Stimulated activated CD4-positive, alpha-beta T cell treated with anti-CD3 and anti-CD28 coated beads, TNF-alpha, amount 100 ng/mL, for 4 hours (primary cell): ENCODE results near the gene WDR1.

Source experiments
- DNase-seq, 3 experiments: peaks; one replicate each; pipeline ENCODE4 v3.0.0-alpha.2; 2020; ENCODE audit warnings: low read depth in 3 of 3

The WDR1 gene

GRCh38 chr4:10072420-10073017 lies 44.1 kb downstream of the WDR1 start:
- DNase-seq = no peak

- DNase-seq = no peak
Observed at GRCh38 chr4:10069075-10069642, 47.4 kb downstream of the WDR1 start.

- DNase-seq = no peak
Observed at GRCh38 chr4:10066670-10067651, 49.6 kb downstream of the WDR1 start.

GRCh38 chr4:10066206-10066605 lies 50.4 kb downstream of the WDR1 start:
- DNase-seq = no peak

- DNase-seq = no peak
Observed at GRCh38 chr4:10063544-10064300, 52.9 kb downstream of the WDR1 start.

GRCh38 chr4:10061650-10062415 lies 54.8 kb downstream of the WDR1 start:
- no peak for DNase-seq

- no peak for DNase-seq
Observed at GRCh38 chr4:10058371-10058770, 58.2 kb downstream of the WDR1 start.

GRCh38 chr4:10057023-10057395 lies 59.6 kb downstream of the WDR1 start:
- no peak for DNase-seq

GRCh38 chr4:10056334-10057022 lies 60.1 kb downstream of the WDR1 start:
- no peak for DNase-seq

DNA sequence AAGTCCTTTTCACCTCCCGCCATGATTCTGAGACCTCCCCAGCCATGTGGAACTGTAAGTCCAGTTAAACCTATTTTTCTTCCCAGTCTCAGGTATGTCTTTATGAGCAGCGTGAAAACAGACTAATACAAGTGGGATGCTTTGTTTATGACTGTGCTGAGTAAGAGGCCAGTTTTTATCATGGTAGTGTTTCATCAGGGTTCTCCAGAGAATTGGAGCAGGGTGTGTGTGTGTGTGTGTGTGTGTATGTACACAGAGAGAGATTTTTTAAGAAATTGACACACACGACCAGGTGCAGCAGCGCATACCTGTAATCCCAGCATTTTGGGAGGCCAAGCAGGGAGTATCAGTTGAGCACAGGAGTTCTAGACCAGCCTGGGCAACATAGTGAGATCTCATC lies 60.7 kb downstream of the WDR1 start:
- DNase-seq = no peak

DNA sequence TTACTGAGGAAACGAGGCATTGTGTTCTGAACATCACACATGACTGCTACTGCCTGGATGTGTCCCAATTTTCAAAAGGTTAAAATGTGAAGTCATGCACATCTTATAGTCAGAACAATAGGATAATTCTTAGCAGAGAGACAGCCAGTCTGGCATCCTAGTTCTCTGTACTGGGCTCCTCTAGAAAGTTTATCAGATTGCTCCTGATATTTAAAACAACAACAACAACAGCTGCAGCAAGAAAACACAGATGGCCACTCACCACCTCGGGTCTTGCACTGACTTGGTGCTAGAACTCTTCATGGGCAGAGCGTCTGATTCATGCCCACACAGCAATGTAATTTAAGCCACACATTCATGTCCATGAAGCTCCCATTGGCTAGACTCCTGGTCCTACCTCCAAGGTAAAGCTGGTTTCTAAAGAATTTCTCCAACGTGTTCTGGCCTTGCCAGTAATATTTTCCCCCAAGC lies 62.0 kb downstream of the WDR1 start:
- no peak for DNase-seq

DNA sequence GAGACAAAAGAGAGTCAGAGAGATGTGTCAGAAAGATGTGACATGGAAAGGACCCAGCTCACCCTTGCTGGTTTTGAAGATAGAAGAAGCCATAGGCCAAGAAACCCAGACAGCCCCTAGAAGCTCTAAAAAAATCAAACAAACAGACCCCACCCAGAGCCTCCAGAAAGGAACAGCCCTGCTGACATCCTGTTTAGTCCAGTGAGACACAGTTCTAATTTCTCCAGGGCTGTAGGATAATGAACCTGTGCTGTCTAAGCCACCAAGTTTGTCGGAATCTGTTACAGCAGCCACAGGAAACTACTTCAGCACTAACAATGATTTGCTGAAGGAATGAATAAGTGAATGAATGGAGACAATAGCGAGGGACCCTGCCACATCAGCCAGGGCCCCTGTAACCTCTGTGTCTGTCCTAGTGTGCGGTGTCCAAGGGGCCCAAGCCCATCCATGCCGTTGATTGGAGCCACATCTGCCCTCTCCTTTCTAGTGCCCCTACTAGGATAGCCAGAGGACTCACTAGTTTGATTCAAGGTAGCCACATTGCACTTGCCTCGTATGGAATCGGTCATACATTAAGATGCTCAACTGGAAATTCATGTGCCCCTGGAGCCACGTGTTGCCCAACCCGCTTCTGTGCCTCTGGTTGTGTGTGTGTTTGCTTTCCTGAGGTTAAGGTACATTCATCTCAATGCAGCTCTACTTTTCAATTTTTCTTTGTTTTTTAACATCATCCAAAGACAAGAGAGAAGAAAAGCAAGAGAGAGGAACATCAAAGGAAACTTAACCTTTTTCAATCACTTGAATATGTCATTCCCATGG lies 62.8 kb downstream of the WDR1 start:
- DNase-seq = no peak

DNA sequence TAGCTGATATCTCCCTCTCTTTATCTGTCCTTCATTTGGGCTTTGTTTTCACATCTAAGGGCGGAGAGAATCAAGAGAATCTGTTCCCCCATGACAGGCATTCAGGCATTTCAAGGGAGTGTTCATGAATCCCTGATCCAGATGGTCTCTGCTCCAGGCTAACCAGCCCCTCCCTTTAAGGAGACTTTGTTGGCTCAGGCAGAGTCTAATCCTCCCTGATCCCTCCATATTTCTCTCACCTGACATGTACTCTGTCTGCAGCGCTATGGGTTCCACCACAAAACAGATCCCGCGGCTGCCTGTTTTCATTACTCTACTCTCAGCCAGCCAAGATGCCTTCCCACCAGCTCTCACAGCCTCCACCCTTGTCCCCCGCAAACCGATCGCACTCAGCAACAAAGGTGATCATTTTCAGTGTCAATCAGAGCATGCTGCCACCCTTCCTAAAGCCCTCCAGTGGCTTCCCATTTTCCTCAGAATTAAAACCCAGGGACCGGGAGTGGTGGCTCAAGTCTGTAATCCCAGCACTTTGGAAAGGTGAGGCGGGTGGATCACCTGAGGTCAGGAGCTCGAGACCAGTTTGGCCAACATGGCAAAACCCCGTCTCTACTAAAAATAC lies 65.0 kb downstream of the WDR1 start:
- no peak for DNase-seq

DNA sequence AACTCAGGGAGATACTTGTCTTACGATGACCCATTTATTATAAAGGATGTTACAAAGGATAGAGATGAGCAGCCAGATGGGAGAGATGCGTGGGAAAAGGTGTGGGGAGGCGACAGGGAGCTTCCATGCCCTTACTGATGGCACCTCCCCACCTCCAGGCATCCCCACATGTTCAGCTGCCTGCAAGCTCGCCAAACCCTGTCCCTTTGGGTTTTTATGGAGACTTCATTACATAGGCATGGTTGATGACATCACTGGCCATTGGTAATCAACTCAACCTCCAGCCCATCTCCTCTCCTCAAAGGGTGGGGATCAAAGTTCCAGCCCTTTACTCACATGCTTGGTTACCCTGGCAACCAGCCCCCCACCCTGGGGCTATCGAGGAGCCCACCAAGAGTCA lies 65.9 kb downstream of the WDR1 start:
- DNase-seq = no peak

- no peak for DNase-seq
Observed at GRCh38 chr4:10050261-10050661, 66.3 kb downstream of the WDR1 start.

DNA sequence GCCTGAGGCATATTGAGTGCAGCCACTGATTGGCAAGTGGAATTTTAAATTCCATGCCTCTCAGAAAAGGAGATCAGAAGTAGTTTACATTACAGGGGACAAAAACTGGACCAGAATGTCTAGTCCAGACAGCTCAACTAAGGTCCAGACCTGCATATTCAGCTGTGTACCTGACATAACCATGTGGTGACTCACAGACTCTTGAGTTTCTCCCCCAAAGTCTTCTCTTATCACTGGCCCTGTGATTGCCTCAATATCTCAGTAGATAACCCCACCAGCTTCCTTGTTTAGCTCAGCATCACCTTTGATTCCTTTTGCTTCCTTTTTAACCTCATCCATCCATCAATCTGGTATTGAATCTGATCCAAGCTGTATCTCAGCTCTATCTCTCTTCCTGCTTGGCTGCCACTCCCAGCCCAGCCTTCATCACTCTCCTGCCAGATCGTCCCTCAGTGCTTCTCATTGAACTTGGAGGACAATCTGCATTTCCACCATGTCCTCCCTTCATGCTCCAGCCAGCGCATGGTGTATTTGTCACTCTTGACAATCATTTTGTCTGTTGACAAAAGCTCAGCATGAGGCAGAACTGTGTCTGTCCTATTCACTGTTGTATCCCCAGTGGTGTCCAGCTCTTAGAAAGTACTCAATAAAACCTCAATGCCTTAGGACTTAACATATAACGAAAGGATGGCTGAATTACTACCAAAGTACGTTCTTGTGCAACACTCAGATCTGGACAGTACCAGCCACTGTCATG lies 67.5 kb downstream of the WDR1 start:
- DNase-seq = no peak

DNA sequence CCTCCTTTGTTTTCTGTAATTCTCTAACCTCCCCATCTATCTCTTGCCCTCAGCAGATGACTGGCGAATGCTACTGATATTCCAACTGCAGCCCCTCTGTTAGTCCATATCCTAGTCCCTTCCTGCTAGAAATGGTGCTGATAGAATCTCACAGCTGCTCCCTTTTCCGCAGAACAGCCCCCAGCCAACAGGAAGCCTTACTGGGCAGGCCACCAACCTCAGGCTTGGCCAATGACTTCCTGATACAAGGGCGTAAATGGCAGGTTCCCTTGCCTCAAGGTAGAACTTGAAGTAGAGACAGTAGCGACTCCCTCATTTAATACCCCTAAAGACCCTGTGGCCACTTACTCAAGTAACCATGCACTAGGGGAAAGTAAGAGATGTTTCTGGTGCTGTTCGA lies 68.6 kb downstream of the WDR1 start:
- DNase-seq = no peak

DNA sequence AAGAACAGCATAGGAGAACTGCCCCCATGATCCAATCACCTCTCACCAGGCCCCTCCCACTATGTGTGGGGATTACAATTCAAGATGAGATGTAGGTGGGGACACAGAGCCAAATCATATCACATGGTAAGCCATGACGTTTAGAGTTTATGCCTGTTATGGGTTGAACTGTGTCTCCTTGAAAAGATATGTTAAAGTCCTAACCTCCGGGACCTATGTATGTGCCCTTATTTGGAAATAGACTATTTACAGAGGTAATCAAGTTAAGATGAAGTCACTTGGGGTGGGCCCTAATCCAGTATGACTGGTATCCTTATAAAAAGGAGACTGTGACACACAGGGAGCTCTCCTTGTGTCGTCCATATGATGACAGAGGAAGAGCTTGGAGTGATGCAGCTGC lies 70.1 kb downstream of the WDR1 start:
- DNase-seq = no peak

DNA sequence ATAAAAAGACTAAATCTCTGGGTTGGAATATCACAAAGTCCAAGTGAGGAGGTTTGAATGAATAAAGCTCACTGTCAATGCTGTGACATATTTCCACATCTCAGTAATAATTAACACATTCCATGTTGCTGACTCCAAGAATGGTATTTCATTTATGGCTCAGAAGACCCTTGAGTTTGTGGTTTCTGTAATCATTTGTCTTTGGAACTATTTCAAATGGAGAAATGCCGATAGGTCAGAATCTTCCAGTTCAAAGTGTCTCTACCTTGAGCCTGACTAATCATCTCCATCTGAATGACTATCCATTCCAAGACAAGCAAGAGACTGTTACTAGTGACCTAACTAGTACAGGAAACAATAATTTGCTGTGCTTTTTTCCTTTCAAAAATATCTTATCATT lies 71.1 kb downstream of the WDR1 start:
- DNase-seq = no peak
